Bronchial epithelial cell (primary cell): ENCODE measurements around the gene KCNAB2. TPM values are rescaled to one million over a fixed set of nuclear protein-coding genes. Genes with fewer than 3 reads are reported as not detected.

Source experiments
- DNase-seq: peaks from one replicate; pipeline ENCODE4 v3.0.0-alpha.2; 2010; ENCODE audit warnings: low read depth
- FAIRE-seq: peaks from 2 replicates; lab custom pipeline; 2011; peaks lifted over from hg19 to GRCh38; lab: Jason Lieb, UNC
- H3K27me3 ChIP-seq: 2 replicates; pipeline ENCODE4 v1.5.1; 2011; ENCODE audit warnings: low read length; ENCODE audit not compliant: control insufficient read depth, insufficient read depth
- H3K36me3 ChIP-seq: 2 replicates; pipeline ENCODE4 v1.5.1; 2011; ENCODE audit warnings: low read length; ENCODE audit not compliant: control insufficient read depth, insufficient read depth
- H3K4me3 ChIP-seq: 2 replicates; pipeline ENCODE4 v1.5.1; 2011; ENCODE audit warnings: mild to moderate bottlenecking, low read depth, low read length, control low read depth
- CTCF ChIP-seq: IDR thresholded peaks from 2 replicates; pipeline ENCODE4 v1.5.1; 2011; ENCODE audit warnings: mild to moderate bottlenecking, moderate library complexity, low read length, control low read depth, inconsistent platforms; ENCODE audit not compliant: insufficient read depth, severe bottlenecking
- total RNA-seq: library from RNA; depleted of rRNA; stranded (reverse); fragments of >200 nt; gene quantifications from 2 replicates; pipeline ENCODE4 v1.2.1, GENCODE V29; 2014

KCNAB2 gene
- total RNA-seq, 1 donor from 2014 or later = 1.8 TPM

GRCh38 chr1:6102532-6102845 lies 56.8 kb downstream of the KCNAB2 start:
- no peaks in the 10 kb centered on the region for H3K36me3 ChIP-seq
- H3K27me3 ChIP-seq = no peaks in the 10 kb centered on the region
- DNase-seq (no peak), FAIRE-seq (no peak)
- H3K4me3 ChIP-seq = no peak overlapping the region
- no peak for TF ChIP-seq CTCF

GRCh38 chr1:6103111-6103853 lies 57.6 kb downstream of the KCNAB2 start:
- no peak for FAIRE-seq
- no peaks in the 10 kb centered on the region for H3K27me3 ChIP-seq
- no peak for TF ChIP-seq CTCF

GRCh38 chr1:6103854-6104530 lies 58.3 kb downstream of the KCNAB2 start:
- Histone ChIP-seq H3K27me3 (no peaks in the 10 kb centered on the region), H3K36me3 (no peaks in the 10 kb centered on the region), H3K4me3 (no peak overlapping the region)
- FAIRE-seq = no peak
- no peak for TF ChIP-seq CTCF
- no peak for DNase-seq

More at GRCh38 chr1:6103111-6103853, 57.6 kb downstream of the KCNAB2 start:
- DNase-seq = no peak
- no peaks in the 10 kb centered on the region for H3K36me3 ChIP-seq
- H3K4me3 ChIP-seq = no peak overlapping the region

GRCh38 chr1:6104631-6105030 lies 58.9 kb downstream of the KCNAB2 start:
- Histone ChIP-seq H3K4me3 (no peak overlapping the region), H3K36me3 (no peaks in the 10 kb centered on the region), H3K27me3 (no peaks in the 10 kb centered on the region)
- DNase-seq (no peak), FAIRE-seq (no peak)
- no peak for TF ChIP-seq CTCF

- no peak for TF ChIP-seq CTCF
- no peaks in the 10 kb centered on the region for H3K27me3 ChIP-seq
- FAIRE-seq = no peak
Measured at GRCh38 chr1:6105218-6105679, 59.6 kb downstream of the KCNAB2 start.

More at GRCh38 chr1:6105218-6105679, 59.6 kb downstream of the KCNAB2 start:
- Histone ChIP-seq H3K4me3 (no peak overlapping the region), H3K36me3 (no peaks in the 10 kb centered on the region)
- DNase-seq = no peak
